DMS79 (cell line): Measurements from ENCODE around the gene MAP3K6.

Experiments used
- DNase-seq: peaks from one replicate; lab custom pipeline; 2025; lab: John Stamatoyannopoulos, UW

MAP3K6 gene

GRCh38 chr1:27333717-27334279 is 33.0 kb downstream of the MAP3K6 start:
- no peak for DNase-seq

GRCh38 chr1:27332536-27333281 is 34.1 kb downstream of the MAP3K6 start:
- DNase-seq: peak; percentile 16

- DNase-seq: no peak
Measured at GRCh38 chr1:27331922-27332321, 34.8 kb downstream of the MAP3K6 start.

GRCh38 chr1:27331426-27331825 is 35.3 kb downstream of the MAP3K6 start:
- no peak for DNase-seq

DNA sequence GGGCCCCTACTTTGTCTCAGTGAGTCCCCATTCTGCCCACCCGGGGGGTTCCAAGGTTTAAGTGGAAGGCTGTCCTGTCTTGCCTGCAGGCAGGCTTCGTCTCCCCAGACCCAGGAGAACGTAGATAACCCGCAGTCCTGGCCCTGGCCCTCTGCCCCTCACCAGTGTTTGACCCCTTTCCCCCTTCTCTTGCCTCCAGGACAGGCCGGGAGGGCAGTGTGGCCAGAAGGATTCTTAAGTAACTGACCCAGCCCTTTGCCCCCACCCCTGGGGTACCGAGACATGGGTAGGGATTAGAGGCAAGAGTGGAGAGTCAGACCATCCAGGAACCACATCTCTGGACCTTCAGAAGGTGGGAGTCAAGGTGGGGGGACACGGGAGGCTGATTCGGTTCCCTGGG is 36.0 kb downstream of the MAP3K6 start:
- DNase-seq: no peak

- no peak for DNase-seq
Measured at GRCh38 chr1:27327964-27328363, 38.8 kb downstream of the MAP3K6 start.

DNA sequence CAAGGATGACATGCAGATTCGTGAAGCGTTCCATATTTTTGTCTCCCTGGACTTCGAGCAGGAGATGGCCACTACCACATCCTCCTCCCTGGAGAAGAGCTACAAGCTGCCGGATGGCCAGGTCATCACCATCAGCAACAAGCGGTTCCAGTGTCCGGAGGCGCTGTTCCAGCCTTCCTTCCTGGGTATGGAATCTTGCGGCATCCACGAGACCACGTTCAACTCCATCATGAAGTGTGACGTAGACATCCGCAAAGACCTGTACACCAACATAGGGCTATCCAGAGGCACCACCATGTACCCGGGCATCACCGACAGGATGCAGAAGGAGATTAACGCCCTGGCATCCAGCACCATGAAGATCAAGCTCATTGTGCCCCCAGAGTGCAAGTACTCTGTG is 41.5 kb downstream of the MAP3K6 start:
- no peak for DNase-seq

GRCh38 chr1:27322569-27323240 is 44.1 kb downstream of the MAP3K6 start:
- DNase-seq: no peak

DNA sequence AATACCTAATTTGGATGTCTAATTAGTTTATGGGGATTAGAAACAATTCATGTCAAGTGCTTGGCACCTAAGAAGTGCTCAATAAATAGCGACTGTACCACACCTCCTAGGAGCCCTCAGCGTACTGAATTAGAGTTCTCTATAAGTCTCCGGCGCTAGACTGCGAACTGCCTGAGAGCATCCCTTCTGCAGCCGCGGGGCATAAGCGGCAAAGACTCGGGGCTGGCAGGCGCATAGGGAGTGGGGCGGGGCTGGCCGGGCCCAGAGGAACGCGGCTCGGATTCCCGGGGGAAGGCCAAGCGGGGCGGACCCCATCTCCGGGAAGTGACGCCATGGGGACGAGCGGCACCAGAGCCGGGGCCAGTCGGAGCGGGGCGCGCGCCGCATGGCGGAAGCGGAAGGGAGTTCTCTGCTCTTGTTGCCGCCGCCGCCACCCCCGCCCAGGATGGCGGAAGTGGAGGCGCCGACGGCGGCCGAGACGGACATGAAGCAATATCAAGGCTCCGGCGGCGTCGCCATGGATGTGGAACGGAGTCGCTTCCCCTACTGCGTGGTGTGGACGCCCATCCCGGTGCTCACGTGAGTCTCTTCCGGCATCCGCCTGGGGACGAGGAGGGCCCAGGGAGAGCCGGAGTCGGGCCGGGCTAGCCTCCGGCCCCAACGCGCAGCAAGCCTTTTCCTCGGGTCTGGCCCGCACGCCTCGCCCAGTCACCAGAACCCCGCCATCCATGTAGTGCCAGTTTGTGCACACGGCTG is 44.8 kb downstream of the MAP3K6 start, which contains the start of gene TMEM222:
Gene TMEM222, plus strand, starts transcription at position 351 of the 756 bp plus-strand sequence. Its CDS starts 35 bp downstream, at position 386.
- DNase-seq: peak; percentile 95

- DNase-seq: no peak
Measured at GRCh38 chr1:27318596-27318995, 48.2 kb downstream of the MAP3K6 start.

DNA sequence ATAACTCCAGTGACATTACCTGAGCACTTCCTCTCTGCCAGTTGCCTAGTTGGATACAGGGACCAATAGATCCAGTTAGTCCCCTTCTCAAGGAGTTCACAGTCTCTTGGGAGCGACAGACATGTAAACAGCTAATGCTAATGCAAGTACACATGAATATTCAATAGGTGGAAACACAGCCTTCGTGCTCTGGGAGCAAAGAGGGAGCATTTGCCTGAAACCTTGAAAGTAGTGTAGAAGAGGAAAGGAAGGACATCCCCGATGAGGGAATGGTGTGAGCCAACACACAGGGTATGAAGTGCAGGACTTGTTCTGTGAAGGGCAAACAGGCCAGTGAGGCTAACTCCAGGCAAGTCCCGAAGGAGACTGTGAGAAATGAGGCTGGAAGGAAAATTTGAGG is 48.6 kb downstream of the MAP3K6 start:
- DNase-seq: no peak

- DNase-seq: no peak
Measured at GRCh38 chr1:27316860-27317259, 49.9 kb downstream of the MAP3K6 start.

DNA sequence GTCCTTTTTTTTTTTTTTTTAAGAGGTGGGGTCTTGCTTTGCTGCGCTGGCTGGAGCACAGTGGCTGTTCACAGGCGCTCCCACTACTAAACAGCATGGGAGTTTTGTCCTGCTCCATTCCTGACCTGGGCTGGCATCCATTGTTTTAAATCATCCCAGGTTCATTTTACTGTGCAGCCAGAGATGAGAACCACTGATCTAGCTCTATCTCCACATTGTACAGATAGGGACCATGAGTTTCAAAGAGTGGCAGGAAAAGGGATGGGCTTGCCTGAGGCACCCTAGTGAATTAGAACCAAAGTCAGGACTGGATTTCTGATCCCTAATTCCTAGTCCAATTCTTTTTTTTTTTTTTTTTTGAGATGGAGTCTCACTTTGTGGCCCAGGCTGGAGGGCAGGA is 52.0 kb downstream of the MAP3K6 start:
- DNase-seq: no peak

GRCh38 chr1:27314169-27314568 is 52.6 kb downstream of the MAP3K6 start:
- DNase-seq: no peak

DNA sequence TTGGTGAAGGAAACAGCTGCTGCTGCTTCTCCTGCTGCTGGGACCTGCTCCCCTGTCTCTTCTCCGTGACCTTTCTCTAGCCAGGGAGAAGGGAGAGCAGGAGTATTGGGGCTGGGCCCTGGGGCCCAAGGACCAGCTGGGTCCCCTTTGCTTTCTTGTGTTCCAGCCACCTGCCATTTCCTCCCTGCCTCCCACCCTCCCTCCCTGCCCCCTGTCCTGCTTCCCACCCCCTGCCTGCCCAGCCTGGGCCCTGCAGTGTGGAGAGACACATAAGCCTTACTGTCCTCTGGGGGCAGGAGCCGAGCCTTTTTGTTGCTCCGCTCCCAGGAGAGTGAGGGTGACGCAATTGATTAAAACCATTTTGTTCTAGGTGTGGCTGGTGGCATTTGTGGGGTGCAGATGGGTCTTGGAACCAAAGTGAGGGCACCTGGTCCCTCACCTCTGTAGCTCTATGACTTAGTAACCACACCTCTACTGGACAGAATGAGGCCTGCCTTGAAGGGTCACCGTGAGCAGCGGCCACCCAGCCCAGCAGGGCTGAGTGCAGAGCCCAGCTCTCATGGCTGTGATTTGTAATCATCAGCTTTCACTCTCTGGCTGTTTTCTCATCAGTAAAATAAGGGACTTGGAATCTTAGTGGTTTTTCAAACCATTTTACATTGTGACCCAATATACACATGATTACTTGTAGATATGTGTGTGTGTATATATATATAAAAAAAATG is 58.7 kb downstream of the MAP3K6 start:
- peak; percentile 69 for DNase-seq

DNA sequence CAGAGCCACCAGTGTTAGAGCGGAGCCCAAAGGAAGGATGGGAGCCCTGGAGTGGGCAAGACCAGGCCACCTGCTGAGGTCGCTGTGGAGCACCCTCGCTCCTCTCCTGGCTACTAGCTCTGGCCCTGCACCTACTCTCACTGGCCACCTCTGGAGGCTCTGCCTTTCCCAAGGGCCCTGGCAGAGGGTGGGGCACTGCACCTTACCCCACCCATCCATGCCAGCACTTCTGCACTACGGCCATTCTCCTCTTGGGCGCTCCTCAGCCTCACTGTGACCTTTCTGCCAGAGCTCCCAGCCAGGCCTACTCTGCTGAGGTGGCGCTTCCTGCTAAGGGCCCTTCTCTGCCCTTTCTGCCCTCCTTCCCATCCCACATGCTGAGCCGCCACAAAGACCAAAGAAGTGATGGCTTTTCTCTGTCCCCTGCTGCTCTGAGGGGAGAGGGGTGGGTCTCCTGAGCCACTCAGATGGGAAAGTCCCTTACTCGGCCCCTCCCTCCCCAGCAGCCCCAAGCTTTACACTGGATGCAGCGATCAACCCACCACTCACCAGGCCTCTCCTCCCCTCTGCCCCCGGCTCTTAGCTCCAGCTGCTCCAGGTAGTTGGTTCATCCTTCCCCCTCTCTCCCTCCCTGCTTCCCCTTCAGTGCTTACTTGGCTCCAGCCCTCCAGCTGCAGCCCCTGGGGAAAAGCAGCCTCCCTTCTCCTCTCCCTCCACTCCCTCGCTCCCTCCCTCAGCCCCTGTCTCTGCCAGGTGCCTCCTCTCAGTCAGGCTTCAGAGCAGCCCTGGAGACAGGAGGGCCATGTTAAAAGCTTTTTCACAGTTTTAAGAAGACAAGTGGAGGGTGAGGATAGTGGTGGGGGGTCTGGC is 59.6 kb downstream of the MAP3K6 start:
- peak; percentile 99 for DNase-seq

DNA sequence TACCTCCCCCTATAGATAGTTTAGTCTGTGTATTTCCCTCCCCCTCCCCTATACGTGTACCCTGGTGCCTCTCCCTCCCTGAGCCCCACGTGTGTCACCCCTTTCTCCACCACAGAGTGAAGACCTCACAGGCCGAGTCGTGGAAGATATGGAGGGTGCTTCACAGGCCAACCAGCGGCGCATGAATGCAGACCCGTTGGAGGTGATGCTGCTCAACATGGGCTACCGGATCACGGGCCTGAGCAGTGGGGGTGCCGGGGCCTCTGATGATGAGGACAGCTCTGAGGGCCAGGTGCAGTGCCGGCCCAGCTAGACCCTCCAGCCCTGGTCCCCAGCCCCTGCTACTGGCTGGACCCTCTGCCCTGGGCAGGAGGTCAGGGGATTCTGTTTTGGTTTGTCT is 60.7 kb downstream of the MAP3K6 start:
- no peak for DNase-seq
